Keratinocyte (primary cell): Measurements from ENCODE around the gene DGLUCY. TPM values are rescaled to one million over a fixed set of nuclear protein-coding genes. Genes with fewer than 3 reads are reported as not detected.

ENCODE experiments used
- DNase-seq: peaks from one replicate; pipeline ENCODE4 v3.0.0-alpha.2; 2011; ENCODE audit warnings: low read depth, missing footprints, low spot score
- FAIRE-seq: peaks from 2 replicates; lab custom pipeline; 2011; peaks lifted over from hg19 to GRCh38; lab: Jason Lieb, UNC
- H2AFZ ChIP-seq: 2 replicates; pipeline ENCODE4 v1.6.0; 2012; ENCODE audit warnings: low read length, control low read depth, inconsistent platforms; ENCODE audit not compliant: control insufficient read depth
- H3K27ac ChIP-seq: 2 replicates; pipeline ENCODE4 v1.5.1; 2011; ENCODE audit warnings: low read length; ENCODE audit not compliant: control insufficient read depth, insufficient read depth
- H3K27me3 ChIP-seq: 3 replicates; pipeline ENCODE4 v1.6.0; 2011; ENCODE audit warnings: low read length; ENCODE audit not compliant: control insufficient read depth, insufficient read depth; ENCODE audit errors: extremely low read depth
- H3K36me3 ChIP-seq, 2 experiments: 2 replicates in 1 of 2; 3 replicates in 1 of 2; pipeline ENCODE4 v1.5.1; 2011; ENCODE audit warnings: low read length in 2 of 2, mild to moderate bottlenecking in 1 of 2; ENCODE audit not compliant: control insufficient read depth in 2 of 2, insufficient read depth in 2 of 2; ENCODE audit errors: extremely low read depth in 1 of 2
- H3K4me1 ChIP-seq: 3 replicates; pipeline ENCODE4 v1.5.1; 2011; ENCODE audit warnings: low read length; ENCODE audit not compliant: control insufficient read depth, insufficient read depth; ENCODE audit errors: extremely low read depth
- H3K4me2 ChIP-seq: 3 replicates; pipeline ENCODE4 v1.6.0; 2011; ENCODE audit warnings: low read depth, low read length; ENCODE audit not compliant: control insufficient read depth, insufficient read depth; ENCODE audit errors: extremely low read depth
- H3K4me3 ChIP-seq, 3 experiments: fragments of 200-600 bp in 1 of 3; sonication (generic) in 1 of 3; 2 replicates in 2 of 3; 3 replicates in 1 of 3; pipeline ENCODE4 v1.5.1; 2011 to 2016; ENCODE audit warnings: low read length in 3 of 3, mild to moderate bottlenecking in 3 of 3, control low read depth in 2 of 3, inconsistent platforms in 1 of 3, low read depth in 1 of 3, mixed read lengths in 1 of 3, mixed run types in 1 of 3, moderate library complexity in 1 of 3; ENCODE audit not compliant: control insufficient read depth in 2 of 3, insufficient read depth in 2 of 3; ENCODE audit errors: extremely low read depth in 1 of 3
- H3K79me2 ChIP-seq: 2 replicates; pipeline ENCODE4 v1.6.0; 2012; ENCODE audit warnings: low read length; ENCODE audit not compliant: control insufficient read depth, insufficient read depth
- H3K9ac ChIP-seq: 3 replicates; pipeline ENCODE4 v1.6.0; 2011; ENCODE audit warnings: low read length; ENCODE audit not compliant: control insufficient read depth, insufficient read depth; ENCODE audit errors: extremely low read depth
- H3K9me1 ChIP-seq: 3 replicates; pipeline ENCODE4 v1.6.0; 2011; ENCODE audit warnings: low read length; ENCODE audit not compliant: control insufficient read depth, insufficient read depth; ENCODE audit errors: extremely low read depth
- H3K9me3 ChIP-seq: 2 replicates; pipeline ENCODE4 v1.5.1; 2012; ENCODE audit warnings: low read depth, low read length; ENCODE audit not compliant: control insufficient read depth
- H4K20me1 ChIP-seq: 3 replicates; pipeline ENCODE4 v1.6.0; 2011; ENCODE audit warnings: low read length; ENCODE audit not compliant: control insufficient read depth, insufficient read depth; ENCODE audit errors: extremely low read depth
- CTCF ChIP-seq, 3 experiments: IDR thresholded peaks in 1 of 3; conservative IDR thresholded peaks in 1 of 3; optimal IDR thresholded peaks in 1 of 3; 2 replicates in 2 of 3; 3 replicates in 1 of 3; pipeline versions ENCODE3 to v1.5.1; 2011; ENCODE audit warnings: low read length in 3 of 3, mild to moderate bottlenecking in 3 of 3, moderate library complexity in 2 of 3, control low read depth in 1 of 3, inconsistent platforms in 1 of 3; ENCODE audit not compliant: insufficient read depth in 2 of 3; ENCODE audit errors: extremely low read depth in 1 of 3
- EZH2 ChIP-seq: IDR thresholded peaks from one replicate; pipeline ENCODE4 v1.6.1; 2012; ENCODE audit warnings: inconsistent platforms, mild to moderate bottlenecking, low read length, moderate library complexity
- dilution Hi-C: fragments of 300-500 bp; cut with MboI; formaldehyde crosslinking; loops from one replicate; pipeline ENCODE4 v1.7.0; 2020; ENCODE audit warnings: low sequenced_read_pairs; ENCODE audit not compliant: extremely low pct_ligation_motif_present
- polyA plus RNA-seq, 5 experiments: library from polyadenylated mRNA; depleted of rRNA in 3 of 5; stranded (reverse) in 3 of 5; stranded (forward) in 1 of 5; unstranded in 1 of 5; fragments of >200 nt; gene quantifications; 1 replicate in 1 of 5; 2 replicates in 3 of 5; 3 replicates in 1 of 5; pipeline versions ENCODE4 v1.2.1 to v1.2.3, GENCODE V29; 2011 to 2012; ENCODE audit warnings: missing spikeins in 2 of 5, low read depth in 1 of 5, low replicate concordance in 1 of 5

DGLUCY gene
- polyA plus RNA-seq, 1 donor (not counting 4 experiments of a cell fraction or from before 2014, with no cell fraction given), result 19.4 TPM

- no peaks in the 10 kb centered on the region for H3K27me3 ChIP-seq
- no peaks in the 10 kb centered on the region for H3K9me1 ChIP-seq
- no peak overlapping the region for H3K4me2 ChIP-seq
- no peaks in the 10 kb centered on the region for H3K36me3 ChIP-seq
- H4K20me1 ChIP-seq, result no peaks in the 10 kb centered on the region
- dilution Hi-C loops, result no loop called here
- FAIRE-seq (no peak), DNase-seq (no peak)
- H3K79me2 ChIP-seq, result no peaks in the 10 kb centered on the region
- no peak overlapping the region for H2AFZ ChIP-seq
- H3K9ac ChIP-seq, result no peak overlapping the region
- H3K9me3 ChIP-seq, result no peaks in the 10 kb centered on the region
- H3K4me1 ChIP-seq, result peaks cover 13% of the 10 kb centered on the region
- no peak overlapping the region for H3K4me3 ChIP-seq
- H3K27ac ChIP-seq, result no peak overlapping the region
- TF ChIP-seq CTCF (optimal IDR thresholded peaks at IDR 0.05 in 1 of 3, IDR thresholded peaks at IDR 0.05 in 1 of 3, conservative IDR thresholded peaks at IDR 0.05 in 1 of 3; ENCODE audit: extremely low read depth in 1 of 3, insufficient read depth in 2 of 3, low read length in 3 of 3) (no peak), EZH2 (no peak)
Measured at GRCh38 chr14:91258876-91259275, 145.0 kb downstream of the DGLUCY start.

- FAIRE-seq (no peak), DNase-seq (no peak)
- no peaks in the 10 kb centered on the region for H4K20me1 ChIP-seq
- H2AFZ ChIP-seq, result no peak overlapping the region
- dilution Hi-C loops, result no loop called here
- H3K4me2 ChIP-seq, result no peak overlapping the region
- H3K4me3 ChIP-seq, result no peak overlapping the region
- H3K9ac ChIP-seq, result no peak overlapping the region
- H3K79me2 ChIP-seq, result no peaks in the 10 kb centered on the region
- H3K9me1 ChIP-seq, result no peaks in the 10 kb centered on the region
- H3K4me1 ChIP-seq, result peaks cover 30% of the 10 kb centered on the region
- no peaks in the 10 kb centered on the region for H3K27me3 ChIP-seq
- no peaks in the 10 kb centered on the region for H3K9me3 ChIP-seq
- H3K36me3 ChIP-seq, result no peaks in the 10 kb centered on the region
- no peak for TF ChIP-seq CTCF (optimal IDR thresholded peaks at IDR 0.05 in 1 of 3, IDR thresholded peaks at IDR 0.05 in 1 of 3, conservative IDR thresholded peaks at IDR 0.05 in 1 of 3; ENCODE audit: extremely low read depth in 1 of 3, insufficient read depth in 2 of 3, low read length in 3 of 3)
- no peak for TF ChIP-seq EZH2
- no peak overlapping the region for H3K27ac ChIP-seq
Measured at GRCh38 chr14:91261115-91261514, 147.2 kb downstream of the DGLUCY start.
